Activated naive CD4-positive, alpha-beta T cell (primary cell): Measurements from ENCODE around the gene AFG3L2.

Source experiments
- DNase-seq, 4 experiments: peaks; one replicate each; lab custom pipeline; 2025; lab: John Stamatoyannopoulos, UW

AFG3L2 gene

DNA sequence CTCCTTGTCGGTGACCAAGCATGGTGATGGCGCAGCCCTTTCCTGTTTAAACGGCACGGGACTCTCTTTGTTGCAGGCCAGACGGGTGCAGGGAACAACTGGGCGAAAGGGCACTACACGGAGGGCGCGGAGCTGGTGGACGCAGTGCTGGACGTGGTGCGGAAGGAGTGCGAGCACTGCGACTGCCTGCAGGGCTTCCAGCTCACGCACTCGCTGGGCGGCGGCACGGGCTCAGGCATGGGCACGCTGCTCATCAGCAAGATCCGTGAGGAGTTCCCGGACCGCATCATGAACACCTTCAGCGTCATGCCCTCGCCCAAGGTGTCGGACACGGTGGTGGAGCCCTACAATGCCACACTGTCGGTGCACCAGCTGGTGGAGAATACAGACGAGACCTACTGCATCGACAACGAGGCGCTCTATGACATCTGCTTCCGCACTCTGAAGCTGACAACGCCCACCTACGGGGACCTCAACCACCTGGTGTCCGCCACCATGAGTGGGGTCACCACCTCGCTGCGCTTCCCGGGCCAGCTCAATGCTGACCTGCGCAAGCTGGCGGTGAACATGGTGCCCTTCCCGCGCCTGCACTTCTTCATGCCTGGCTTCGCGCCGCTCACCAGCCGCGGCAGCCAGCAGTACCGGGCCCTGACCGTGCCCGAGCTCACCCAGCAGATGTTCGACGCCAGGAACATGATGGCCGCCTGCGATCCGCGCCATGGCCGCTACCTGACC lies 51.9 kb downstream of the AFG3L2 start:
- DNase-seq, result no peak

DNA sequence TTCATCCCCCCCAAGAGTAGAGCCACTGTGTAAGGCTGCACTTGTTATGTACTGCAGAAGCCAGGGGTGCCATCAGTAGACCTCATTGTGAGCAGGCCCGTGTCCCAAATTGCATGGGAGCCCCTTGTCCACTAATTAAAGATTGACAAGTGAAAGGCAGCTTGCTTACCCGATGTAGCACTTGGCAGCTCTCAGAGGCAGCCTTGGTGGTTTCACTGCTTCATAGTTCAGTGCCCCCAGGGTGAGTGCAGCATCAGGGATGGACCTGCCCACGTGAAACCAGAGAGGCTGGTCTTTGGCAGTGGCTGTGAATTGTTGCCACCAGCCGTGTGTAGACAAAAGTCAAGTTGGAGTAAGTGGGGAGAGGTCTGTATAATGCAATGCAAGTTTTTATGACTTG lies 55.7 kb downstream of the AFG3L2 start:
- DNase-seq, result no peak

DNA sequence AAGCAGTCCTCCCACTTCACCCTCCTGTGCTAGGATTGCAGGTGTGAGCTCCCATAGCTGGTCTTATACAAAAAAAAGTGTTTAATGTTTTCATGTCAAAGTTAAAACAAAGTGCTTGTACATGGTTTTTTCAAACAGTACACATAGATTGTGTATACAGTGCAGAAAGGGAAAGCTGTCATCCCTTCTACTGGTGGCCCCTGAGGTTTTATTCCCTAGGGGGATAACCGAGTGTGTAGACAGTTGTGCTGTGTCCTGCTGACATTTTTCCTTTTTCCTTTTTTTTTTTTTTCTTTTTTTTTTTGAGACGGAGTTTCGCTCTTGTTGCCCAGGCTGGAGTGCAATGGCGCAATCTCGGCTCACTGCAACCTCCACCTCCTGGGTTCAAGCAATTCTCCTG lies 58.2 kb downstream of the AFG3L2 start:
- no peak for DNase-seq

DNA sequence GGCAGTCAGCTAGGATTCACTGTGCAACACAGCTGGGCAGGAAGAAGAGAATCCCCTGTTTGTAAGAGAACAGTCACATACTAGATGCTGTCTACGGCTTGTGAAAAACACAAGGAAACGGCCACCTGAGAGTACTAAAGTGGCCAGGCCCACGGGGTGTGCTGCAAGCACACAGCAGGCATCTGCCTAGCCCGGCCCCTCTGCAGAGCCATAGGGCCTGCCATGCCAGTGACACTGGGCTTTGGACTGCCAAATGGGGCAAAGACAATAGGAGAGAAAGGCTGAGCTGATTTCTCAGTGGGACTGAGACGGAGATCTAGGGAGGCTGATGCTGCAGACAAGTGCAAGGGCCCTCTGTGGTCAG lies 58.7 kb downstream of the AFG3L2 start:
- DNase-seq, result no peak

DNA sequence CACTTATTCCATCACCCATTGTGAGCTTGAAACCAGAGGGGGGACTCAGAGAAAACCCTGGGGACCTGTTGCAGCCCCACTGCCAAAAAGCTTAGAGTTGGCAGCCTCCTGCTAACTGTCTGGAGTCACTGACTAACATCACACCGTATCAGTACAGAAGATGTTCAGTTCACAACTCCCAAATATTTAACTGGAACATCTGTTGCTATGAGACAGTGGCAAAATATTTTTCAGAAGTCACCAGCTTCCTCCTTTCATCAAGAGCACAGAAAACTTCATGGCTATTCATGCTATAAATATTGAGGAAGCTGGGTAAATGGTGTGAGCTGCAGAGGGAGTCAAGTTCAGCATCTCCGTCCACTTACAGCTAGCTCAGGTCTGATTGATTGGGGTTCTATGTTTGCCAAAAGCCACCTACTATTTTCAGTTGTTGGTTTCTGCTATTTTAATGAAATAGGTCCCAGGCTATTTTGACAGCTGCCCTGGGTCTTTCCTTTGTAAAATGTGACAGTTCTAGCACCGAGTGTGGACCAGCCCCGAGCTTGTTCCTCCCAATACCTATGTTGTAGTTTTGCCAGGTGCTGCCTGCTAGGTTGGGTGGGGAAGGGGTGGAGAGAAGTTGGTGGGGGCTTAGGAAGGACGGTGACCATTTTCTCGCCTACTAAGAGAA lies 59.2 kb downstream of the AFG3L2 start:
- DNase-seq, result no peak

DNA sequence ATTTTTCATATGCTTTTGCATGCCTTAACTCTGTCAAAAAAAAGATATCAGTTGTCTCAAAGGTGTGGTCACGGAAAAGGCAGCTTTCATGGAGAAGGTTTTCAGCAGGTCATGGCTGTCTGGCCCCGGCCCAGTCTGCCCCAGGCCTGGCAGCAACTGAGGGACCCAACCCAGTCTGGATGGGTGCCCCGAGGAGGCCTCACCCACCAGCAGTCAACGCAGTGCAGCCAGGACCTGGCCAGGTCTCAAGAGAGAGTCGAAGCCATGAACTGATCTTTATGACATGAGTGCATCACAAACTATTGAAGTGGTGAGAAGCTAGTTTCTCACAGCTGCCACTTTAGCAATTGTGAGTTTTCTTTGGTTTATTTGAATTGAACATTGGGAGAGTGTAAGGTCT lies 61.1 kb downstream of the AFG3L2 start:
- DNase-seq, result no peak

- DNase-seq, result no peak
These were observed 61.5 kb downstream of the AFG3L2 start for GRCh38 chr18:12315490-12315889.

- DNase-seq, result no peak
These were observed 62.3 kb downstream of the AFG3L2 start for GRCh38 chr18:12314591-12315305.

- DNase-seq, result no peak
These were observed 63.3 kb downstream of the AFG3L2 start for GRCh38 chr18:12313530-12314245.

- DNase-seq, result no peak
These were observed 64.1 kb downstream of the AFG3L2 start for GRCh38 chr18:12312976-12313375.

- no peak for DNase-seq
These were observed 66.3 kb downstream of the AFG3L2 start for GRCh38 chr18:12310762-12311161.

- DNase-seq, result no peak
These were observed 67.3 kb downstream of the AFG3L2 start for GRCh38 chr18:12309683-12310198.

GRCh38 chr18:12308386-12309100 lies 68.5 kb downstream of the AFG3L2 start:
- DNase-seq, result no peak

- DNase-seq, result no peak
These were observed 69.2 kb downstream of the AFG3L2 start, which contains the start of gene TUBB6 for GRCh38 chr18:12307701-12308385. Gene TUBB6 (plus strand): TSS chr18:12308241. CDS start chr18:12308293, 52 bp downstream.

DNA sequence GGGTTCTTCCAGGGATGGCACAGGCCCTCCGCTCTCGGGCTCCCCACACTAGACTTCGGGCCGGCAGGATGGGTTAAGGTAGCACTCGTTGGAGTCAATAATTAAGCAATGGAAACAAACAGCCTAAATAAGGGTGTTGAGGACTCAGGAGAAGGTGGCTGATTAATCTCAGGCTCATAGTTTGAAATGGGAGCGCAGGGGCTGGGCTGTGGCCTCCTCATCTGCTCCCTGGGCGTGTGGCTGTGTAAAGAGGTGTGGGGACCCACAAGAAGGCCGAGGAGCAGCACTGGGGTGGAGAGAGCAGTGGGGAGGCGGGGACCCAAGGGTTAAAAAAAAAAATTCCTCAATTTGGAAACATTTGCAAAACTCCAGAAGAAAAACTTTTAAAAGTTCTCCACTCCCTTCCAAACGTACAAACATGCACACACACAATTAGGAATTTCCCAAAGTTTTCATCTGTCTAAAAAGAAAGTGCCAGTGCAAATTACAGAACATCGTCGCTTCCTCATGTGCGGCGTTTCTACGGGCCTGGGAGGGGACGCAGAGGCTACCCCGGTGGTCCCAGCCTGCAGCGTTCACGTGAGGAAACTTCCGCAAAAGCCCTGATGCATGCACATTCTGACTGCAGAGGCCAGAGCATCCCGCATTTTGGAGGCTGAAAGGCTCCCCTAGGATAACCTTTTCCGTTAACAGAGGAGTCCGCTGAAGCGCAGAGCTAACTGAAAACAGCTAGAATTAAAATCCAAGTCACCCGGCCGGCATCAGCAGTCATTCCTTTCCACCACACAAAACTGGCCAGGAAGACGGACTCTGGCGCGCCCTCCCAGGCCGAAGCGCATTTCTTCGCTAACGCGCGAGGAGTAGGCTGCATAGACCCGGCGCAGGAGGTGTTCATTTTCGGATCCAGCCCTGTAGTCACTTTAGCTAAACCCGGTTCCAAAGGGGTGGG lies 70.0 kb downstream of the AFG3L2 start:
- no peak for DNase-seq

GRCh38 chr18:12305930-12306629 lies 70.9 kb downstream of the AFG3L2 start:
- no peak for DNase-seq

GRCh38 chr18:12305211-12305610 lies 71.8 kb downstream of the AFG3L2 start:
- DNase-seq, result no peak

GRCh38 chr18:12304351-12305210 lies 72.4 kb downstream of the AFG3L2 start:
- DNase-seq, result no peak
